Esophagus muscularis mucosa (tissue), 4 donors: ENCODE measurements around the gene TTC32.

Experiments
- EP300 ChIP-seq: sonication (generic); formaldehyde crosslinking; IDR thresholded peaks from one replicate; pipeline ENCODE4 v1.6.1; 2017; ENCODE audit warnings: antibody characterized with exemption
- POLR2A ChIP-seq: fragments of 450-650 bp; IDR thresholded peaks from one replicate; pipeline ENCODE4 v1.6.1; 2017; ENCODE audit warnings: antibody characterized with exemption, moderate library complexity, mild to moderate bottlenecking, low read depth
- POLR2AphosphoS5 ChIP-seq, 2 donors: sonication (generic); formaldehyde crosslinking; IDR thresholded peaks; one replicate each; pipeline ENCODE4 v1.6.1; 2017; ENCODE audit warnings: antibody characterized with exemption in 2 of 2
- TF ChIP-seq, protein P1 (sequence below), 3 experiments: fragments of 200-600 bp in 2 of 3; fragments of 450-650 bp in 1 of 3; sonication (generic) in 2 of 3; IDR thresholded peaks; one replicate each; pipeline ENCODE4 v1.5.1; 2017 to 2019; ENCODE audit warnings: antibody characterized with exemption in 3 of 3, mild to moderate bottlenecking in 2 of 3, moderate library complexity in 1 of 3

DNA sequence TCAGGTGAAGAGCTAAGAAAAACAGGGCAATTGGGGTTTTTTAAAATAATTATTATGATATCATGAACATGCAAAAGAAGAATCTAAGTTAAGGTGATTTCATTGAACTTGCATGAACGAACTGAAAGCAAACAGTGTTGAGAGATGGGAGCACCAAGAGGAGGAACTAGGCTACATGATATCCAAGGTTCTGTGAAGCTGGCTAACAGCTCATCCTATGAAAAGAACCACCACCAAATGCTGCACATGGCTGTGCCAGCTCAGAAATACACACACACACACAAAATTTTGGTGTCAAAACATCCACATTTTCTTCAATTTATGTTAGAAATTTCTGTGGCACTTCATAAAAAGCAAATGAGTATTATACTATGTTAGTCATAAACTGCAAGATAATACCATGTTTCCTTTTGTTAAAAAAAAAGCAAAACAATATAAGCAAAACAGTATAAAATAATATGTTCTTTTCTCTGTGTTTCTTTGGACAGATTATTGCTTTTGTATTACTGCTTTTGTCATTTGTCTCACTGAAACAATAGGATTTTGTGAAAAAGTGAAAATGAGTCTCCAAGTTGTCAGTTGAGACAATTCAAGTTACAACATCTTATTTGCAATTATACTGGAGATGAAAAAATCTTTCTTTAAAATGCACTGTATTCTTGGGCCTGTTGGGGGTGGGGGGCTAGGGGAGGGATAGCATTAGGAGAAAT is 12.6 kb upstream of the TTC32 start:
- TF ChIP-seq, protein P1, sequence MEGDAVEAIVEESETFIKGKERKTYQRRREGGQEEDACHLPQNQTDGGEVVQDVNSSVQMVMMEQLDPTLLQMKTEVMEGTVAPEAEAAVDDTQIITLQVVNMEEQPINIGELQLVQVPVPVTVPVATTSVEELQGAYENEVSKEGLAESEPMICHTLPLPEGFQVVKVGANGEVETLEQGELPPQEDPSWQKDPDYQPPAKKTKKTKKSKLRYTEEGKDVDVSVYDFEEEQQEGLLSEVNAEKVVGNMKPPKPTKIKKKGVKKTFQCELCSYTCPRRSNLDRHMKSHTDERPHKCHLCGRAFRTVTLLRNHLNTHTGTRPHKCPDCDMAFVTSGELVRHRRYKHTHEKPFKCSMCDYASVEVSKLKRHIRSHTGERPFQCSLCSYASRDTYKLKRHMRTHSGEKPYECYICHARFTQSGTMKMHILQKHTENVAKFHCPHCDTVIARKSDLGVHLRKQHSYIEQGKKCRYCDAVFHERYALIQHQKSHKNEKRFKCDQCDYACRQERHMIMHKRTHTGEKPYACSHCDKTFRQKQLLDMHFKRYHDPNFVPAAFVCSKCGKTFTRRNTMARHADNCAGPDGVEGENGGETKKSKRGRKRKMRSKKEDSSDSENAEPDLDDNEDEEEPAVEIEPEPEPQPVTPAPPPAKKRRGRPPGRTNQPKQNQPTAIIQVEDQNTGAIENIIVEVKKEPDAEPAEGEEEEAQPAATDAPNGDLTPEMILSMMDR (IDR thresholded peaks at IDR 0.05): no peak
- no peak for TF ChIP-seq POLR2A
- TF ChIP-seq EP300: no peak
- TF ChIP-seq POLR2AphosphoS5 (IDR thresholded peaks at IDR 0.05): no peak
